ENCODE measurements around the gene WDR45. TPM values are rescaled to one million over a fixed set of nuclear protein-coding genes. Genes with fewer than 3 reads are reported as not detected.

The WDR45 gene
- polyA plus RNA-seq, 1 donor (not counting 4 experiments of a cell fraction or from before 2014, with no cell fraction given) = 43.1 TPM

DNA sequence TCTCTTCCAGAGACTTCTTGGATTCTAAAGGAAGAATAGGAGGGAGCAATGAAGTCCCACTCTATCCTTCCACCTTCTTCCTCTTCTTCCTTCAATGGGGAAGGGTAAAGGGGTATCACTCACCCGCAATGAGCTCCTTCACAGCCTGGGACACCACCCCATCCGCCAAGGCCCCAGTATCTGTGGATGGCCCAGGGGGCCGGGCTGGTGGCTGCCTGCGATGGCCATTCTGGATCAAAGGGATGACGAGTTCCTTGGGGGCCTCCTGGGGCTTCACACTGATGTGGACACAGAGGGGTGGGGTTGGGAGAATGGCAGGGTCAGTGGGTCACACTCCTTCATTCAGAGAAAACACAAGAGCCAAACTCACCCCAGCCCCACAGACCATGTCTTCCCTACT lies 42.8 kb upstream of the WDR45 start:
- DNase-seq (ENCODE audit: low read depth, low spot score) (no peak), FAIRE-seq (no peak)
- Histone ChIP-seq H3K27me3 (ENCODE audit: control insufficient read depth, extremely low read depth, insufficient read depth, low read length) (no peaks in the 10 kb centered on the region), H3K27ac (ENCODE audit: control insufficient read depth, insufficient read depth, low read length) (no peak overlapping the region), H3K4me2 (ENCODE audit: control insufficient read depth, extremely low read depth, insufficient read depth, low read depth, low read length) (peak overlapping the region; percentile 73), H3K4me3 (ENCODE audit: control insufficient read depth in 2 of 3, extremely low read depth in 1 of 3, insufficient read depth in 2 of 3, low read depth in 1 of 3, low read length in 3 of 3) (peak overlapping the region; percentile 48 to 75 (median 70)), H3K9me1 (ENCODE audit: control insufficient read depth, extremely low read depth, insufficient read depth, low read length) (no peaks in the 10 kb centered on the region), H2AFZ (ENCODE audit: control insufficient read depth, low read length) (no peak overlapping the region), H3K9ac (ENCODE audit: control insufficient read depth, extremely low read depth, insufficient read depth, low read length) (peak overlapping the region; percentile 91), H3K4me1 (ENCODE audit: control insufficient read depth, extremely low read depth, insufficient read depth, low read length) (no peaks in the 10 kb centered on the region), H3K9me3 (ENCODE audit: control insufficient read depth, low read depth, low read length) (no peaks in the 10 kb centered on the region), H3K36me3 (ENCODE audit: control insufficient read depth in 2 of 2, extremely low read depth in 1 of 2, insufficient read depth in 2 of 2, low read length in 2 of 2) (peaks cover 0 to 4% of the 10 kb centered on the region in 2 experiments), H3K79me2 (ENCODE audit: control insufficient read depth, insufficient read depth, low read length) (peaks cover 16% of the 10 kb centered on the region), H4K20me1 (ENCODE audit: control insufficient read depth, extremely low read depth, insufficient read depth, low read length) (no peaks in the 10 kb centered on the region)
- TF ChIP-seq, protein P1, sequence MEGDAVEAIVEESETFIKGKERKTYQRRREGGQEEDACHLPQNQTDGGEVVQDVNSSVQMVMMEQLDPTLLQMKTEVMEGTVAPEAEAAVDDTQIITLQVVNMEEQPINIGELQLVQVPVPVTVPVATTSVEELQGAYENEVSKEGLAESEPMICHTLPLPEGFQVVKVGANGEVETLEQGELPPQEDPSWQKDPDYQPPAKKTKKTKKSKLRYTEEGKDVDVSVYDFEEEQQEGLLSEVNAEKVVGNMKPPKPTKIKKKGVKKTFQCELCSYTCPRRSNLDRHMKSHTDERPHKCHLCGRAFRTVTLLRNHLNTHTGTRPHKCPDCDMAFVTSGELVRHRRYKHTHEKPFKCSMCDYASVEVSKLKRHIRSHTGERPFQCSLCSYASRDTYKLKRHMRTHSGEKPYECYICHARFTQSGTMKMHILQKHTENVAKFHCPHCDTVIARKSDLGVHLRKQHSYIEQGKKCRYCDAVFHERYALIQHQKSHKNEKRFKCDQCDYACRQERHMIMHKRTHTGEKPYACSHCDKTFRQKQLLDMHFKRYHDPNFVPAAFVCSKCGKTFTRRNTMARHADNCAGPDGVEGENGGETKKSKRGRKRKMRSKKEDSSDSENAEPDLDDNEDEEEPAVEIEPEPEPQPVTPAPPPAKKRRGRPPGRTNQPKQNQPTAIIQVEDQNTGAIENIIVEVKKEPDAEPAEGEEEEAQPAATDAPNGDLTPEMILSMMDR (optimal IDR thresholded peaks at IDR 0.05 in 1 of 3, IDR thresholded peaks at IDR 0.05 in 1 of 3, conservative IDR thresholded peaks at IDR 0.05 in 1 of 3; ENCODE audit: extremely low read depth in 1 of 3, insufficient read depth in 2 of 3, low read length in 3 of 3) = no peak
- no peak for TF ChIP-seq EZH2 (IDR thresholded peaks at IDR 0.05; ENCODE audit: low read length)
- dilution Hi-C loops (cut with MboI; ENCODE audit: extremely low pct_ligation_motif_present, low sequenced_read_pairs) = no loop called here

GRCh38 chrX:49120091-49120490 lies 40.4 kb upstream of the WDR45 start:
- Histone ChIP-seq H3K27me3 (ENCODE audit: control insufficient read depth, extremely low read depth, insufficient read depth, low read length) (no peaks in the 10 kb centered on the region), H3K9ac (ENCODE audit: control insufficient read depth, extremely low read depth, insufficient read depth, low read length) (no peak overlapping the region), H3K4me2 (ENCODE audit: control insufficient read depth, extremely low read depth, insufficient read depth, low read depth, low read length) (no peak overlapping the region), H3K9me1 (ENCODE audit: control insufficient read depth, extremely low read depth, insufficient read depth, low read length) (no peaks in the 10 kb centered on the region), H2AFZ (ENCODE audit: control insufficient read depth, low read length) (no peak overlapping the region), H3K9me3 (ENCODE audit: control insufficient read depth, low read depth, low read length) (no peaks in the 10 kb centered on the region), H3K4me1 (ENCODE audit: control insufficient read depth, extremely low read depth, insufficient read depth, low read length) (no peaks in the 10 kb centered on the region), H3K4me3 (ENCODE audit: control insufficient read depth in 2 of 3, extremely low read depth in 1 of 3, insufficient read depth in 2 of 3, low read depth in 1 of 3, low read length in 3 of 3) (no peak overlapping the region), H4K20me1 (ENCODE audit: control insufficient read depth, extremely low read depth, insufficient read depth, low read length) (no peaks in the 10 kb centered on the region), H3K36me3 (ENCODE audit: control insufficient read depth in 2 of 2, extremely low read depth in 1 of 2, insufficient read depth in 2 of 2, low read length in 2 of 2) (peaks cover 7% of the 10 kb centered on the region in 2 experiments), H3K79me2 (ENCODE audit: control insufficient read depth, insufficient read depth, low read length) (peaks cover 16% of the 10 kb centered on the region), H3K27ac (ENCODE audit: control insufficient read depth, insufficient read depth, low read length) (no peak overlapping the region)
- no peak for TF ChIP-seq EZH2 (IDR thresholded peaks at IDR 0.05; ENCODE audit: low read length)
- TF ChIP-seq, protein P1 (optimal IDR thresholded peaks at IDR 0.05 in 1 of 3, IDR thresholded peaks at IDR 0.05 in 1 of 3, conservative IDR thresholded peaks at IDR 0.05 in 1 of 3; ENCODE audit: extremely low read depth in 1 of 3, insufficient read depth in 2 of 3, low read length in 3 of 3) = no peak
- no peak for FAIRE-seq
- dilution Hi-C loops (cut with MboI; ENCODE audit: extremely low pct_ligation_motif_present, low sequenced_read_pairs) = no loop called here
- DNase-seq (ENCODE audit: low read depth, low spot score) = no peak
